ENCODE results near the gene ARFIP1.

- TF ChIP-seq RAD21 (IDR thresholded peaks at IDR 0.05; ENCODE audit: low read depth) (no peak), EP300 (IDR thresholded peaks at IDR 0.05; ENCODE audit: borderline replicate concordance) (no peak)
These were observed 98.1 kb downstream of the ARFIP1 start for GRCh38 chr4:152877868-152878267.

Measured in Ishikawa (cell line).